GM19239 (cell line): ENCODE data around the gene MTRF1.
A peak's percentile ranks its signal among the peaks of the same experiment; 100 is the strongest.

Experiments used
- DNase-seq: peaks from one replicate; pipeline ENCODE4 v3.0.0; 2011; ENCODE audit warnings: low spot score; ENCODE audit not compliant: insufficient read length
- FAIRE-seq: peaks from 2 replicates; lab custom pipeline; 2011; peaks lifted over from hg19 to GRCh38; lab: Jason Lieb, UNC

The MTRF1 gene, protein sequence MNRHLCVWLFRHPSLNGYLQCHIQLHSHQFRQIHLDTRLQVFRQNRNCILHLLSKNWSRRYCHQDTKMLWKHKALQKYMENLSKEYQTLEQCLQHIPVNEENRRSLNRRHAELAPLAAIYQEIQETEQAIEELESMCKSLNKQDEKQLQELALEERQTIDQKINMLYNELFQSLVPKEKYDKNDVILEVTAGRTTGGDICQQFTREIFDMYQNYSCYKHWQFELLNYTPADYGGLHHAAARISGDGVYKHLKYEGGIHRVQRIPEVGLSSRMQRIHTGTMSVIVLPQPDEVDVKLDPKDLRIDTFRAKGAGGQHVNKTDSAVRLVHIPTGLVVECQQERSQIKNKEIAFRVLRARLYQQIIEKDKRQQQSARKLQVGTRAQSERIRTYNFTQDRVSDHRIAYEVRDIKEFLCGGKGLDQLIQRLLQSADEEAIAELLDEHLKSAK

DNA sequence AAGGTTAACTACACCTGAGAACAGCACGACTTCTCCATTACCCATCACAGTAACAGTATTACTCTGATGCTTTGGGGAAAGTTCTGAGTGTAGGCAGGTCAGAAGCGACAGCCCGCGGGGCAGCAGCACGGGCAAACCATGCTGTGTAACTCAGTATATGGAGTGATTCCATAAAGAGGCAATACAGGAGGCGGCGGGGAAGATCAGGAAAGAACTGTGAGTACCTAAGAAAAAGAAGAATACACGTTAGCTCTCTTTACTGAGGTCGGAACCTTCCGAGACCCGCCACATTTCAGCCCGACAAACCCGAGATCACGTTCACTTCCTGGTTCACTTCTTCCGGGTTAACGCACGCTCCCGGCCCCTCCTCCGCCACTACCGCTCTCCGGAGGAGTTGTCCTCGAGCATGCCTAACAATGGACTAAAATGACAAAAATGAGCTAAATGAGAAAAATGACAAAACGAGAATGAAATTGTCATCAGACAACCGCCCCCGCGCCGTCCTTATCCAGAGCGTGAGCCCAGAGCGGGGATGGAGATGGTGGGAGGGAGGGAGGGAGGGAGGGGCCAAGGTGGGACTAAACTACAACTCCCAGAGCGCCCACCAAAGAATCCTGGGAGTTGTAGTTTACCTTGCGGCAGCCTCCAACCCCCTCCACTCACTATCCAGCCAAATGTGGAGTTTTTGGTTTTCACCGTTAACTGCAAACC, at the start of gene MTRF1:
MTRF1 (minus strand) TSS at position 316 of the 711 bp plus-strand sequence. CDS start 2,669 bp downstream, outside the sequence.
- FAIRE-seq (peak; percentile 97), DNase-seq (peak; percentile 57)

GRCh38 chr13:41313117-41313516, 49.7 kb upstream of the MTRF1 start:
- no peak for DNase-seq
- FAIRE-seq = peak; percentile 39

GRCh38 chr13:41312176-41312500, 48.8 kb upstream of the MTRF1 start:
- FAIRE-seq (peak; percentile 74), DNase-seq (no peak)

DNA sequence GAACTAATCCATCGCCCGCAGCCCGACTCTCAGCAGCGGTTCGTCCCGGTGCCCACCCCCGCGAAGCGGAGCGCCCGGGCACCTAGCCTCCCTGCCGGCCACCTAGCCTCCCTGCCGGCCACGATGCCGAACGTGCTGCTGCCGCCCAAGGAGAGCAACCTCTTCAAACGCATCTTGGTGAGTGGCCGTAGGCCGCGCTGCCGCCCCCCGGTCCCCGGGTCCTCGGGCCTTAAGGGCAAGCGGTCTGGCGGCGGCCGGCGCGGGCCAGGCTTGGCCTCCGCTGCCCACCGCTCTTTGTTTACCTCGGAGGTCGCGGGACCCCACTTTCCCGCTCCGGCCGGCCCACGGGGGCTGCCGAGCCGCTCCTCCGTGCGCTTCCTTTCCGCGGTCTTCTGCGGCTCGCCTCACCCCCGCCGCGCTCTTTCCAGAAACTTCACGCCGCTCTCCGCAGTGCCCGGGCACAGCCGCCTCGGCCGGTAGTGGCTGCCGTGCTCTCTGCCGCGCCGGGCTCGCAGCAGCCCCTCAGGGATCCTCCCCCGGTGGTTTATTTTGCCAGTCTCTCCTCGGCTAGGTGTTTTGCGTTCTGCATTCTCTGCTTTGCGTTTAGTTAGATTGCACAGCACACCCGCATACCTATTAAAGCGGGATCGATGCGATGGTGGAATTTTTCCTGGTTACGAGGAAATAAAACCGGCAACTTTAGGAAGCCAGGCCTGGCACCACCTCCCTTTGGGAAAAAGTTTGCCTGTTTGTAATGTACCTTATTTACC, 48.2 kb upstream of the MTRF1 start:
- no peak for DNase-seq
- FAIRE-seq = no peak

DNA sequence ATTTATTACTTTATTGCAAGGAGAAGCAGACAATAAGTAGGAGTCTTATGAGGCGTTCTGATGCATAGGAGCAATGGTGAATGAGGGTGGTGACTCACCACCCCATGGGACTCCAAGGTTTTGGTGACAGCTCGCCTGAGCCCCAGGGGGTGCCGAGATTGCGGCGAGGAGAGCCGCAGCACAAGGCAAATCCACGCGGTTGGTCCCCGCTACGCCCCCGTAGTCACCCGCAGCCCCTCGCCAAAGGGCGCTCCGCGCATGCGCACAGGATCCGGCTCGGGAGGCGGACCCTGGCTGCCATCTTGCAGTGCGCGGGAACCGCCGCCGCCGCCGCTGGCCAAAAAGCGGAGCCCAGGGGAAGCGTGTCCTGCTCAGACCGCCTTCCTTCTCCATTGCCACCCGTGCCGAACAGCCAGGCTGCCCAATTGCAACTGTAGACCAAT, 47.6 kb upstream of the MTRF1 start, which contains the start of gene NAA16:
NAA16 (plus strand) TSS at position 305 of the 443 bp plus-strand sequence. CDS start 262 bp downstream, outside the sequence.
- peak; percentile 83 for FAIRE-seq
- DNase-seq = peak; percentile 78

GRCh38 chr13:41307884-41308640, 44.7 kb upstream of the MTRF1 start:
- DNase-seq (no peak), FAIRE-seq (peak; percentile 26)

GRCh38 chr13:41306271-41307145, 43.1 kb upstream of the MTRF1 start:
- FAIRE-seq (no peak), DNase-seq (no peak)

GRCh38 chr13:41304551-41304950, 41.2 kb upstream of the MTRF1 start:
- no peak for DNase-seq
- FAIRE-seq = peak; percentile 14

DNA sequence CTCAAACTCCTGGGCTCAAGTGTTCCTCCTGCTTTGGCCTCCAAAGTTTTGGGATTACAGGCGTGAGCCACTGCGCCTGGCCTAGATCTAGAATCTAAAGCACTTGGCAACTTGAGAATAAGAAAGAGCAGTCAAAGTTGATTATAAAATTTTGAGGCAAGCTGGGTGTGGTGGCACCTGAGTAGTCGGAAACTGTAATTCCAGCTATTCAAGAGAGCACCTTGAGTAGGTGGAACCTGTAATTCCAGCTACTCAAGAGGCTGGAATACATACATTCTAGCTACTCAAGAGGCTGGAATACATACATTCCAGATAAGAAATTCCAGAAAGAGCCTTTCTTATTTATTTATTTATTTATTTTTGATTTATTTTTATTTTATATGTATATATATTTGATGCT, 39.4 kb upstream of the MTRF1 start:
- no peak for DNase-seq
- no peak for FAIRE-seq

DNA sequence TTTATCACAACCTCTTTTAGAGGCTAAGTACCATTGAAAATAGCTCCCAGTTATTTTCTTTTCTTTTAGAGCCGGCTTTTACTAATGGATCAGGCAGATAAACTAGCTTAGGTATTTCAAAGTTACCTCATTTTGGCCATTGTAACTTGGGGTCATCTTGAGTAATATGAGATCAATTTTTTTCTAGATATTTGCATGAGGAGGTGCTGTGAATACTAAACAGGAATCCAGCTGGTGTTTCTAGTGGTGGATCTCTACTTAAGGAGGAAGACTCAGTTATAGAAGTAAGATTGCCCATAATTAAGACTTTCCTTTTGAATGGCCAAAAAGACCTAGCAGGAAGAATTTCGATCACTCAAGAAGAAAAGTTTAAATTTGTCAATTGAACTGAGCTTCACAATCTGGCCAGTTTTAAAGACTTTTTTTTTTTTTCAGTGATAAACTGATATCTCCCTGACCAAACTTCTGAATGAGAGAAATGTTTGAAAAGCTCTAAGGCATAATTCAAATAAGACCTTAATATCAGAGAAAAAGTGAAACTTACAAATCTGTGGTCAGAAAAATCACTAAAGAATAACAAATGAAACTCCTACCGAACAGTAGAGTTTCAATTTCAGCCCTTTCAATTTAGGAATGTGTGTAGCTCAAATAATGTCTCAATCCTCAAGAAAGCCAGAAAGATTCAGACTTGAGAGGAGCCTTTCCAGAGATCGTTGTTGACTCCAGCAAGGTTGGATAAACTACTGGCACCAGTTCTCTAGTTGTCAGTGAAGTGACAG, 36.1 kb upstream of the MTRF1 start:
- FAIRE-seq = peak; percentile 83
- DNase-seq = no peak

GRCh38 chr13:41296879-41297646, 33.7 kb upstream of the MTRF1 start:
- FAIRE-seq (no peak), DNase-seq (no peak)

GRCh38 chr13:41295973-41296372, 32.6 kb upstream of the MTRF1 start:
- FAIRE-seq = no peak
- no peak for DNase-seq

GRCh38 chr13:41294914-41295313, 31.5 kb upstream of the MTRF1 start:
- FAIRE-seq = no peak

GRCh38 chr13:41293272-41293671, 29.9 kb upstream of the MTRF1 start:
- FAIRE-seq (no peak), DNase-seq (no peak)

More at GRCh38 chr13:41294914-41295313, 31.5 kb upstream of the MTRF1 start:
- no peak for DNase-seq

DNA sequence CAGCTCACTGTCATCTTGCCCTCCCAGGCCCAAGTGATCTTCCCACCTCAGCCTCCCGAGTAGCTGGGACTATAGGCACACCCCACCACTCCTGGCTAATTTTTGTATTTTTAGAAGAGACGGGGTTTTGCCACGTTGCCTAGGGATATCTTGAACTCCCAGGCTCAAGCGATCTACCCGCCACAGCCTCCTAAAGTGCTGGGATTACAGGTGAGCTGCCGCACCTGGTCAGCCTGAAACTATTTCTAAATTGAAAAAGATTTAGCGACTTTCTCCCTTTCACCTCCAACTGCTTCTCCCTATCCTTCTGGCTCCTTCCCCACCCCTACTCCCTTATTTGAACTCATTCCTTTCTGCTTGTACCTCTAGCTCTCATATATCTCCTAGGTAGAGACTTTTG, 27.9 kb upstream of the MTRF1 start:
- DNase-seq (no peak), FAIRE-seq (no peak)

- DNase-seq (no peak), FAIRE-seq (no peak)
These were observed 26.1 kb upstream of the MTRF1 start for GRCh38 chr13:41289463-41289881.

- DNase-seq (no peak), FAIRE-seq (no peak)
These were observed 23.0 kb upstream of the MTRF1 start for GRCh38 chr13:41286370-41286769.
